ENCODE data around the gene SPEG. TPM values are rescaled to one million over a fixed set of nuclear protein-coding genes. Genes with fewer than 3 reads are reported as not detected.

SPEG gene
- total RNA-seq, 3 donors from 2014 or later (not counting 1 experiment from before 2014, with no cell fraction given): 0.35 to 1.5 (median 1.2) TPM

GRCh38 chr2:219545943-219546352, 111.3 kb downstream of the SPEG start:
- Mint-ChIP-seq H3K4me1 (peaks cover 30 to 33% of the 10 kb centered on the region in 2 donors), H3K36me3 (no peaks in the 10 kb centered on the region), H3K27ac (no peak overlapping the region), H3K4me3 (peak overlapping the region; percentile 14), H3K9me3 (no peaks in the 10 kb centered on the region), H3K27me3 (ENCODE audit: low read depth in 2 of 2) (peaks cover 6 to 31% of the 10 kb centered on the region in 2 donors)
- no peak overlapping the region for H3K4me3 ChIP-seq (ENCODE audit: low read length)
- WGBS (ENCODE audit: insufficient coverage): 70% methylated on average over 4 of the region's 4 CpGs
- no peaks in the 10 kb centered on the region for H3K9me3 ChIP-seq (ENCODE audit: control insufficient read depth, insufficient read depth, low read length)
- H3K36me3 ChIP-seq (ENCODE audit: control insufficient read depth, insufficient read depth, low read length): no peaks in the 10 kb centered on the region
- TF ChIP-seq CTCF (IDR thresholded peaks at IDR 0.05): no peak
- intact Hi-C loops (cut with micrococcal nuclease): no loop called here
- H3K27me3 ChIP-seq (ENCODE audit: control insufficient read depth, insufficient read depth, low read length): peaks cover under 1% of the 10 kb centered on the region
- no peak for DNase-seq
- H3K27ac ChIP-seq (ENCODE audit: low read length): no peak overlapping the region
- H3K4me1 ChIP-seq (ENCODE audit: control insufficient read depth, insufficient read depth, low read length): peaks cover 27% of the 10 kb centered on the region
- ATAC-seq: no peak

DNA sequence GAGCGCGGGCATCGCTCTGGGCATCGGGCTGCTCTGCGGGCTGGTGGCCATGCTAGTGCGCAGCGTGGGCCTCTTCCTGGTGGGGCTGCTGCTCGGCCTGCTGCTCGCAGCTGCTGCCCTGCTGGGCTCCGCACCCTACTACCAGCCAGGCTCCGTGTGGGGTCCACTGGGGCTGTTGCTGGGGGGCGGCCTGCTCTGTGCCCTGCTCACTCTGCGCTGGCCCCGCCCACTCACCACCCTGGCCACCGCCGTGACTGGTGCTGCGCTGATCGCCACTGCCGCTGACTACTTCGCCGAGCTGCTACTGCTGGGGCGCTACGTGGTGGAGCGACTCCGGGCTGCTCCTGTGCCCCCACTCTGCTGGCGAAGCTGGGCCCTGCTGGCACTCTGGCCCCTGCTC, 113.0 kb downstream of the SPEG start:
- Histone ChIP-seq H3K27ac (ENCODE audit: low read length) (no peak overlapping the region), H3K27me3 (ENCODE audit: control insufficient read depth, insufficient read depth, low read length) (peaks cover 13% of the 10 kb centered on the region), H3K36me3 (ENCODE audit: control insufficient read depth, insufficient read depth, low read length) (no peaks in the 10 kb centered on the region), H3K4me3 (ENCODE audit: low read length) (no peak overlapping the region), H3K9me3 (ENCODE audit: control insufficient read depth, insufficient read depth, low read length) (no peaks in the 10 kb centered on the region), H3K4me1 (ENCODE audit: control insufficient read depth, insufficient read depth, low read length) (peaks cover 22% of the 10 kb centered on the region)
- no peaks in the 10 kb centered on the region for H3K36me3 Mint-ChIP-seq
- no peaks in the 10 kb centered on the region for H3K9me3 Mint-ChIP-seq
- no peak overlapping the region for H3K4me3 Mint-ChIP-seq
- 96% methylated on average over 26 of the region's 26 CpGs for WGBS (ENCODE audit: insufficient coverage)
- TF ChIP-seq CTCF (IDR thresholded peaks at IDR 0.05): no peak
- no peak overlapping the region for H3K27ac Mint-ChIP-seq
- intact Hi-C loops (cut with micrococcal nuclease): no loop called here
- ATAC-seq (no peak), DNase-seq (no peak)
- H3K27me3 Mint-ChIP-seq (ENCODE audit: low read depth in 2 of 2): peaks cover 6 to 37% of the 10 kb centered on the region in 2 donors
- peaks cover 20 to 32% of the 10 kb centered on the region in 2 donors for H3K4me1 Mint-ChIP-seq

Other genes starting within 250 kb of the SPEG start
- 10 to 100 TPM; 67.6 to 84.0 (median 83.4) TPM for gene ZFAND2B, start 228.1 kb upstream of the SPEG start, total RNA-seq
- gene ABCB6, start 215.9 kb upstream of the SPEG start, total RNA-seq: 1 to 10 TPM in 2 of 3 donors, under 1 TPM in 1; 0.93 to 3.4 (median 1.9) TPM
- gene ATG9A, start 205.2 kb upstream of the SPEG start, total RNA-seq: 100 to 1,000 TPM in 2 of 3 donors, 10 to 100 TPM in 1; 98.1 to 110 (median 108) TPM
- gene ANKZF1, start 205.0 kb upstream of the SPEG start, total RNA-seq: 100 to 1,000 TPM; 100 to 148 (median 117) TPM
- 1 to 10 TPM; 4.3 to 7.7 (median 4.5) TPM for gene GLB1L, start 189.4 kb upstream of the SPEG start, total RNA-seq
- 10 to 100 TPM; 28.7 to 32.5 (median 32.4) TPM for gene STK16, start 189.4 kb upstream of the SPEG start, total RNA-seq
- not detected for gene TUBA4B, start 181.6 kb upstream of the SPEG start, total RNA-seq
- gene TUBA4A, start 180.9 kb upstream of the SPEG start, total RNA-seq: 100 to 1,000 TPM; 145 to 188 (median 146) TPM
- 100 to 1,000 TPM in 1 of 3 donors, 10 to 100 TPM in 2; 70.3 to 108 (median 98.3) TPM for gene DNAJB2, start 155.5 kb upstream of the SPEG start, total RNA-seq
- gene PTPRN, start 125.4 kb upstream of the SPEG start, total RNA-seq: under 1 TPM in 2 of 3 donors, not detected in 1; 0.23 to 0.35 TPM
- not detected for gene RESP18, start 102.1 kb upstream of the SPEG start, total RNA-seq
- 100 to 1,000 TPM in 2 of 3 donors, 10 to 100 TPM in 1; 97.8 to 112 (median 103) TPM for gene DNPEP, start 46.9 kb upstream of the SPEG start, total RNA-seq
- gene DES, start 16.5 kb upstream of the SPEG start, total RNA-seq: not detected
- 10 to 100 TPM; 27.6 to 36.3 (median 33.8) TPM for gene GMPPA, start 64.0 kb downstream of the SPEG start, total RNA-seq
- under 1 TPM in 2 of 3 donors, not detected in 1; 0.12 to 0.20 TPM for gene ASIC4, start 79.6 kb downstream of the SPEG start, total RNA-seq
- 10 to 100 TPM in 2 of 3 donors, 1 to 10 TPM in 1; 9.6 to 19.2 (median 12.7) TPM for gene CHPF, start 109.0 kb downstream of the SPEG start, total RNA-seq
- gene TMEM198, start 109.2 kb downstream of the SPEG start, total RNA-seq: 1 to 10 TPM; 1.7 to 2.3 (median 1.8) TPM
- 1 to 10 TPM in 1 of 3 donors, under 1 TPM in 2; 0.07 to 8.8 (median 0.32) TPM for gene OBSL1, start 136.7 kb downstream of the SPEG start, total RNA-seq
- not detected for gene INHA, start 137.5 kb downstream of the SPEG start, total RNA-seq
- gene STK11IP, start 163.0 kb downstream of the SPEG start, total RNA-seq: 10 to 100 TPM; 56.1 to 76.0 (median 65.2) TPM
- gene SLC4A3, start 192.8 kb downstream of the SPEG start, total RNA-seq: under 1 TPM in 2 of 3 donors, not detected in 1; 0.15 to 0.45 TPM